Measurements from ENCODE around the gene TAS2R60. TPM values are rescaled to one million over a fixed set of nuclear protein-coding genes. Genes with fewer than 3 reads are reported as not detected.
"Not testable (repeated sequence)": the region's sequence is repeated elsewhere in the genome, so short reads cannot be mapped to it uniquely, and the experiment has no call there.

The TAS2R60 gene
- total and polyA plus RNA-seq, 2 donors = 0.02 to 0.24 TPM

- Histone ChIP-seq H3K27me3 (ENCODE audit: control insufficient read depth in 2 of 2, insufficient read depth in 1 of 2, low read length in 1 of 2) (no peaks in the 10 kb centered on the region), H3K4me3 (ENCODE audit: low read length in 2 of 2) (no peak within 1 kb of the TSS), H3K9me3 (ENCODE audit: control insufficient read depth in 2 of 2, insufficient read depth in 1 of 2, low read length in 1 of 2) (no peaks in the 10 kb centered on the region), H3K36me3 (ENCODE audit: control insufficient read depth in 2 of 2, insufficient read depth in 2 of 2, low read length in 1 of 2) (no peaks in the 10 kb centered on the region), H3K27ac (ENCODE audit: low read depth in 1 of 2, low read length in 1 of 2) (no peak within 1 kb of the TSS), H3K4me1 (ENCODE audit: control insufficient read depth in 2 of 2, insufficient read depth in 2 of 2, low read length in 2 of 2) (peaks cover 0 to 4% of the 10 kb centered on the region in 2 donors)
- no peak for DNase-seq (ENCODE audit: low read depth in 6 of 9, low spot score in 9 of 9)
- 83% methylated on average over 10 of the region's 10 CpGs for WGBS
Observed at GRCh38 chr7:143477501-143478150, 34.4 kb downstream of the TAS2R60 start, which contains the start of gene TAS2R41. TAS2R41 (plus strand) TSS chr7:143477873; CDS start chr7:143477873, 0 bp downstream.

DNA sequence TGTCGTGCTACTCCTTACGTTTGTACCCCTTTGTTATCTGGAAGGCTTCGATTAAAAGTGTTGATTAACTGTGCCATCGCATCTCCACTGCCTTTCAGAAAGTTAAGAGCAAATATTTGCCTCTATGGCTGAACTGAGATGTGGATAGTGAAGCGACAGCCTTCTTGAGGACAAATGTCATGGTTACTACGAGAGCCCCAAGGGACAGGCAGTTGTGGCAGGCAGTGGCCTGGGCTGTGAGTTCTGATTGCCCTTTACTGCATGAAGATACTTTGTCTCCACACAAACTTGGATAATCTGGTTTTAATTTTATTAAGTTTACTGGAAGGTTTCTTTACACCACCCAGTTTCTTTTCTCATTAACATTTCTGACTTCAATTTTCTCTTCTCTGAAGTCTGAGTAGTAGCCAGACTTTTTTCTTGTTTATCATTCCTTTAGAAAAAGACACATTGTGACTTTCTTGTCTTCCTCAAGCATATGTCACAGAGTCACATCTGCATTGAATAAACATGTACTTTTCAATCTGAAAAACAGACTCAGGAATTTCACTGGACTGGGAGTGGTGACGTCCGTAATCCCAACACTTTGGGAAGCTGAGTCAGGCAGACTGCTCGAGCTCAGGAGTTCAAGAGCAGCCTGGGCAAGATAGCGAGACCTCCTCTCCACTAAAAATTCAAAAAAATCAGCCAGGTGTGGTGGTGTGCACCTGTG is 36.0 kb downstream of the TAS2R60 start:
- 98% methylated on average over 10 of the region's 10 CpGs for WGBS
- Histone ChIP-seq H3K9me3 (ENCODE audit: control insufficient read depth in 2 of 2, insufficient read depth in 1 of 2, low read length in 1 of 2) (no peaks in the 10 kb centered on the region), H3K27me3 (ENCODE audit: control insufficient read depth in 2 of 2, insufficient read depth in 1 of 2, low read length in 1 of 2) (no peaks in the 10 kb centered on the region), H3K36me3 (ENCODE audit: control insufficient read depth in 2 of 2, insufficient read depth in 2 of 2, low read length in 1 of 2) (no peaks in the 10 kb centered on the region), H3K27ac (ENCODE audit: low read depth in 1 of 2, low read length in 1 of 2) (no peak overlapping the region), H3K4me3 (ENCODE audit: low read length in 2 of 2) (no peak overlapping the region), H3K4me1 (ENCODE audit: control insufficient read depth in 2 of 2, insufficient read depth in 2 of 2, low read length in 2 of 2) (peaks cover 0 to 4% of the 10 kb centered on the region in 2 donors)
- DNase-seq (ENCODE audit: low read depth in 6 of 9, low spot score in 9 of 9) = no peak

DNA sequence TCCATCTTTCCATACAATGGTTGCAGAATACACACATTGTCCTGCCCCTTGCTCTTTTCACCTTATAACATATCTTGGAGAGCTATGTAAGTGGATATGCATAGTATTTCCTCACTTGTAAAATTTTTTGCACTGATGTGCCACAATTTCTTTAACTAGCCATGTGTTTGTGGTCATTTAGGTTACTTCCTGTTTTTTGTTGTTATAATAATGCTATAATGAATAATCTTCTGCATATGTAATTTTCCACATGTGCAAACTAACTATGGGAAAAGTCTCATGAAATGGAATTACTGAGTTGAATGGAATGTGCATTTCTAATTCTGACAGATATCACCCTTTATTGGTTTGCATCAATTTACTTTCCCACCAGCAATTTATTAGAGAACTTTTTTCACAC is 37.2 kb downstream of the TAS2R60 start:
- Histone ChIP-seq H3K27me3 (ENCODE audit: control insufficient read depth in 2 of 2, insufficient read depth in 1 of 2, low read length in 1 of 2) (no peaks in the 10 kb centered on the region), H3K36me3 (ENCODE audit: control insufficient read depth in 2 of 2, insufficient read depth in 2 of 2, low read length in 1 of 2) (no peaks in the 10 kb centered on the region), H3K4me3 (ENCODE audit: low read length in 2 of 2) (no peak overlapping the region), H3K9me3 (ENCODE audit: control insufficient read depth in 2 of 2, insufficient read depth in 1 of 2, low read length in 1 of 2) (no peaks in the 10 kb centered on the region), H3K27ac (ENCODE audit: low read depth in 1 of 2, low read length in 1 of 2) (no peak overlapping the region), H3K4me1 (ENCODE audit: control insufficient read depth in 2 of 2, insufficient read depth in 2 of 2, low read length in 2 of 2) (peaks cover 0 to 4% of the 10 kb centered on the region in 2 donors)
- DNase-seq (ENCODE audit: low read depth in 6 of 9, low spot score in 9 of 9) = no peak

DNA sequence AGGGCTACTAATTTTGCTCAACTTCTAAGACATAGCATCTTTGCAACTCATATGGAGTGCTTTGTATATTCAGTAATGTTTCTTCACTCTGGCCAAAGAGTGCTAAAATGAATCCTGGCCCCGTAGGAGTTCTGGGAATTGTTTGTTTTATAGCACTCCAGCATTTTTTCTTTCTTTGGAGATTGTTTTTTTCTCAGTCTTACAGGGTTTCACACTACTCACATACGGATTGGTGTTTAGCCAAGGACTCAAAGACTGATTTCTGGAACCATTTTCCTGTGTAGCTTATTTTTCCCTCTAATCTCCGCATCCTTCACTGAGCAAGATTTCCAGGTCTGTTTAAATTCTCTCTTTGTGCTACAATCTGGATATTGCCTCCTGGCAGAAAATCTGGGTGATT is 40.9 kb downstream of the TAS2R60 start:
- Histone ChIP-seq H3K4me1 (ENCODE audit: control insufficient read depth in 2 of 2, insufficient read depth in 2 of 2, low read length in 2 of 2) (peaks cover 0 to 4% of the 10 kb centered on the region in 2 donors), H3K27ac (ENCODE audit: low read depth in 1 of 2, low read length in 1 of 2) (no peak overlapping the region), H3K36me3 (ENCODE audit: control insufficient read depth in 2 of 2, insufficient read depth in 2 of 2, low read length in 1 of 2) (no peaks in the 10 kb centered on the region), H3K9me3 (ENCODE audit: control insufficient read depth in 2 of 2, insufficient read depth in 1 of 2, low read length in 1 of 2) (no peaks in the 10 kb centered on the region), H3K4me3 (ENCODE audit: low read length in 2 of 2) (no peak overlapping the region), H3K27me3 (ENCODE audit: control insufficient read depth in 2 of 2, insufficient read depth in 1 of 2, low read length in 1 of 2) (no peaks in the 10 kb centered on the region)
- WGBS = 93% methylated on average over 3 of the region's 3 CpGs
- no peak for DNase-seq (ENCODE audit: low read depth in 6 of 9, low spot score in 9 of 9)

DNA sequence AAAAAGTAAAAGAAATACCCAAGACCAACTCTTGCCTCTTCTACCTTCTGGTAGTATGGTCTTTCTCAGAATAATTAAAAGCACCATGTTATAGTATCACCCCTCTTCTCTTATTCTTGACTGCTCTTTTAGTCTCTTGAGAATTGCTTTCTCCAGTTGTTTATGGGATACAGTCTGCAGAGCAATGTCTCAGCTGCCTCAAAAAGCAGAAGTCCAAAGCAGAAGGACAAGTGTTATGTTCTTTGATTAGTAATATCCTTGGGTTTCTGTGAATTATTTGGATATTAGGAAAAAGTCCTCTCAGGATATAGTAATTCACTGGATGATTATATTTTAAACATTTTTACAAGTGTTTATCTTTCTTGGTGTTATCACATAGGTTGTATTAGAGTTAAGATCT is 41.8 kb downstream of the TAS2R60 start:
- no peak for DNase-seq (ENCODE audit: low read depth in 6 of 9, low spot score in 9 of 9)
- Histone ChIP-seq H3K27me3 (ENCODE audit: control insufficient read depth in 2 of 2, insufficient read depth in 1 of 2, low read length in 1 of 2) (no peaks in the 10 kb centered on the region), H3K4me1 (ENCODE audit: control insufficient read depth in 2 of 2, insufficient read depth in 2 of 2, low read length in 2 of 2) (peaks cover 0 to 4% of the 10 kb centered on the region in 2 donors), H3K9me3 (ENCODE audit: control insufficient read depth in 2 of 2, insufficient read depth in 1 of 2, low read length in 1 of 2) (no peaks in the 10 kb centered on the region), H3K27ac (ENCODE audit: low read depth in 1 of 2, low read length in 1 of 2) (no peak overlapping the region), H3K4me3 (ENCODE audit: low read length in 2 of 2) (no peak overlapping the region), H3K36me3 (ENCODE audit: control insufficient read depth in 2 of 2, insufficient read depth in 2 of 2, low read length in 1 of 2) (no peaks in the 10 kb centered on the region)

DNA sequence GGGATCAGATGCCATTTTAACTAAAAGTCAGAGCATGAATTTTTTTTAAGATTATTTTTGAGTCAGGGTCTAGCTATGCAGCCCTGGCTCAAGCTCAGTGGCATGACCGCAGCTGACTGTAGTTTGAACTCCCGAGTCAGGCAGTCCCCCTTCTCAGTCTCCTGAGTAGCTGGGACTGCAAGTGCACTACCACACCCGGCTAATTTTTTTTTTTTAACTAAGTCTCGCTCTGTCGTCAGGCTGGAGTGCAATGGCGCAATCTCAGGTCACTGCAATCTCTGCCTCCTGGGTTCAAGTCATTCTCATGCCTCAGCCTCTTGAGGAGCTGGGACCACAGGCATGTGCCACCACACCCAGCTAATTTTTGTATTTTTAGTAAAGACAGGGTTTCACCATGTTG is 42.2 kb downstream of the TAS2R60 start:
- no peak for DNase-seq (ENCODE audit: low read depth in 6 of 9, low spot score in 9 of 9)
- 92% methylated on average over 6 of the region's 6 CpGs for WGBS
- H3K27ac ChIP-seq (ENCODE audit: low read depth in 1 of 2, low read length in 1 of 2) = no peak overlapping the region
- H3K27me3 ChIP-seq (ENCODE audit: control insufficient read depth in 2 of 2, insufficient read depth in 1 of 2, low read length in 1 of 2) = no peaks in the 10 kb centered on the region
- H3K4me1 ChIP-seq (ENCODE audit: control insufficient read depth in 2 of 2, insufficient read depth in 2 of 2, low read length in 2 of 2) = peaks cover 0 to 4% of the 10 kb centered on the region in 2 donors
- H3K36me3 ChIP-seq (ENCODE audit: control insufficient read depth in 2 of 2, insufficient read depth in 2 of 2, low read length in 1 of 2) = no peaks in the 10 kb centered on the region
- H3K9me3 ChIP-seq (ENCODE audit: control insufficient read depth in 2 of 2, insufficient read depth in 1 of 2, low read length in 1 of 2) = no peaks in the 10 kb centered on the region
- H3K4me3 ChIP-seq (ENCODE audit: low read length in 2 of 2) = no peak overlapping the region

DNA sequence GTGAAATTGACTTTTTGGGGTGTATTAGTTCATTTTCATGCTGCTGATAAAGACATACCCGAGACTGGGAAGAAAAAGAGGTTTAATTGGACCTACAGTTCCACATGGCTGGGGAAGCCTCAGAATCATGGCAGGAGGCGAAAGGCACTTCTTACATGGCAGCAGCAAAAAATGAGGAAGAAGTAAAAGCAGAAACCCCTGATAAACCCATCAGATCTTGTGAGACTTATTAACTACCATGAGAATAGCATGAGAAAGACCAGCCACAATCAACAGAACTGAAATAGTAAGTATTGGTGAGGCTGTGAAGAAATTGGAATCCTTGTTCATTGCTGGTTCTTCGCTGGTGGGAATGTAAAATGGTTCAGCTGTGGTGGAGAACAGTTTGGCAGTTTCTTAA is 43.0 kb downstream of the TAS2R60 start:
- H3K27ac ChIP-seq (ENCODE audit: low read depth in 1 of 2, low read length in 1 of 2); H3K36me3 ChIP-seq (ENCODE audit: control insufficient read depth in 2 of 2, insufficient read depth in 2 of 2, low read length in 1 of 2); H3K27me3 ChIP-seq (ENCODE audit: control insufficient read depth in 2 of 2, insufficient read depth in 1 of 2, low read length in 1 of 2); DNase-seq (ENCODE audit: low read depth in 6 of 9, low spot score in 9 of 9); H3K9me3 ChIP-seq (ENCODE audit: control insufficient read depth in 2 of 2, insufficient read depth in 1 of 2, low read length in 1 of 2); H3K4me3 ChIP-seq (ENCODE audit: low read length in 2 of 2); H3K4me1 ChIP-seq (ENCODE audit: control insufficient read depth in 2 of 2, insufficient read depth in 2 of 2, low read length in 2 of 2): not testable (repeated sequence)
- WGBS = 96% methylated on average over 3 of the region's 3 CpGs

GRCh38 chr7:143487061-143487460 is 43.8 kb downstream of the TAS2R60 start:
- DNase-seq (ENCODE audit: low read depth in 6 of 9, low spot score in 9 of 9) = no peak
- no peak overlapping the region for H3K4me3 ChIP-seq (ENCODE audit: low read length in 2 of 2)
- no peaks in the 10 kb centered on the region for H3K27me3 ChIP-seq (ENCODE audit: control insufficient read depth in 2 of 2, insufficient read depth in 1 of 2, low read length in 1 of 2)
- H3K4me1 ChIP-seq (ENCODE audit: control insufficient read depth in 2 of 2, insufficient read depth in 2 of 2, low read length in 2 of 2) = no peaks in the 10 kb centered on the region
- no peaks in the 10 kb centered on the region for H3K36me3 ChIP-seq (ENCODE audit: control insufficient read depth in 2 of 2, insufficient read depth in 2 of 2, low read length in 1 of 2)
- peak overlapping the region; percentile 3 to 19 for H3K27ac ChIP-seq (ENCODE audit: low read depth in 1 of 2, low read length in 1 of 2)
- H3K9me3 ChIP-seq (ENCODE audit: control insufficient read depth in 2 of 2, insufficient read depth in 1 of 2, low read length in 1 of 2) = no peaks in the 10 kb centered on the region
- WGBS = 90% methylated on average over 2 of the region's 2 CpGs

- Histone ChIP-seq H3K36me3 (ENCODE audit: control insufficient read depth in 2 of 2, insufficient read depth in 2 of 2, low read length in 1 of 2) (no peaks in the 10 kb centered on the region), H3K4me3 (ENCODE audit: low read length in 2 of 2) (no peak overlapping the region), H3K9me3 (ENCODE audit: control insufficient read depth in 2 of 2, insufficient read depth in 1 of 2, low read length in 1 of 2) (no peaks in the 10 kb centered on the region), H3K4me1 (ENCODE audit: control insufficient read depth in 2 of 2, insufficient read depth in 2 of 2, low read length in 2 of 2) (no peaks in the 10 kb centered on the region), H3K27ac (ENCODE audit: low read depth in 1 of 2, low read length in 1 of 2) (no peak overlapping the region), H3K27me3 (ENCODE audit: control insufficient read depth in 2 of 2, insufficient read depth in 1 of 2, low read length in 1 of 2) (no peaks in the 10 kb centered on the region)
- WGBS = 74% methylated on average over 5 of the region's 5 CpGs
- DNase-seq (ENCODE audit: low read depth in 6 of 9, low spot score in 9 of 9) = peak in 2 of 9 donors; percentile 23 to 28
Observed at GRCh38 chr7:143487566-143487965, 44.3 kb downstream of the TAS2R60 start.

All from thymus (tissue), 11 donors.